K562 (cell line): ENCODE measurements around the gene AMBP. TPM values are rescaled to one million over a fixed set of nuclear protein-coding genes. Genes with fewer than 3 reads are reported as not detected.
A peak's percentile ranks its signal among the peaks of the same experiment; 100 is the strongest.

ENCODE experiments used
- BACH1 ChIP-seq: fragments of 200-800 bp; sonication (Bioruptor generic); IDR thresholded peaks from 2 replicates; pipeline ENCODE4 v1.6.1; 2016; ENCODE audit warnings: missing genetic modification characterization, missing compliant biosample characterization
- CBX5 ChIP-seq: IDR thresholded peaks from 2 replicates; pipeline ENCODE4 v1.6.1; 2014; ENCODE audit warnings: low read depth, borderline replicate concordance
- MAZ ChIP-seq, 2 experiments: fragments of 450-650 bp in 1 of 2; sonication (generic) in 1 of 2; formaldehyde crosslinking; IDR thresholded peaks in 1 of 2; conservative IDR thresholded peaks in 1 of 2; 2 replicates each; pipeline versions ENCODE4 v1.4.0 to v1.5.0; 2020; ENCODE audit warnings: mild to moderate bottlenecking in 1 of 2, missing genetic modification reagents in 1 of 2
- NONO ChIP-seq, 2 experiments: fragments of 200-400 bp in 1 of 2; fragments of 450-650 bp in 1 of 2; formaldehyde crosslinking in 1 of 2; IDR thresholded peaks; 2 replicates each; pipeline ENCODE4 v1.6.1; 2017; ENCODE audit warnings: low read depth in 2 of 2, mild to moderate bottlenecking in 2 of 2, moderate library complexity in 2 of 2, low read length in 1 of 2
- POLR2B ChIP-seq: fragments of 450-650 bp; IDR thresholded peaks from 2 replicates; pipeline ENCODE4 v1.6.1; 2018; ENCODE audit warnings: low read depth; ENCODE audit not compliant: partially characterized antibody
- SMARCA4 ChIP-seq: fragments of 450-650 bp; IDR thresholded peaks from 2 replicates; pipeline ENCODE4 v1.6.1; 2016
- ZNF584 ChIP-seq: fragments of 200-800 bp; sonication (Bioruptor generic); IDR thresholded peaks from 2 replicates; pipeline ENCODE4 v1.6.1; 2016; ENCODE audit warnings: low read depth, mild to moderate bottlenecking, missing genetic modification characterization, missing compliant biosample characterization
- polyA plus RNA-seq, 8 experiments: library from polyadenylated mRNA; depleted of rRNA in 4 of 8; stranded (reverse) in 5 of 8; unstranded in 3 of 8; fragments of >200 nt; fragmentation: Nextera tagmentation in 2 of 8; fragmentation: Illumina TruSeq in 1 of 8; extraction: Ambion mirVana in 2 of 8; extraction: Trizol in 1 of 8; gene quantifications; 2 replicates each; pipeline versions ENCODE4 v1.2.1 to v1.2.3, GENCODE V29; 2011 to 2014; ENCODE audit warnings: inconsistent platforms in 1 of 8, missing spikeins in 1 of 8
- total RNA-seq, 7 experiments: library from RNA; depleted of rRNA in 6 of 7; stranded (reverse); fragments of >200 nt in 6 of 7; fragmentation: Illumina TruSeq in 2 of 7; extraction: Trizol in 2 of 7; gene quantifications; 2 replicates each; pipeline versions ENCODE4 v1.2.1 to v1.2.3, GENCODE V29; 2011 to 2021; ENCODE audit warnings: low replicate concordance in 1 of 7
- TF ChIP-seq, protein P1 (sequence below): fragments of 250-450 bp; sonication (Bioruptor Pico); IDR thresholded peaks from 2 replicates; pipeline ENCODE4 v1.8.0; 2021; ENCODE audit warnings: moderate library complexity, mild to moderate bottlenecking, inconsistent platforms
- TF ChIP-seq, protein P2 (sequence below): sonication (generic); formaldehyde crosslinking; IDR thresholded peaks from 2 replicates; pipeline ENCODE4 v1.8.1; 2023; ENCODE audit warnings: mild to moderate bottlenecking, missing genetic modification reagents, moderate library complexity
- TF ChIP-seq, protein P3 (sequence below), 2 experiments: fragments of 450-650 bp; formaldehyde crosslinking in 1 of 2; IDR thresholded peaks; 2 replicates each; pipeline versions ENCODE4 v1.4.0 to v1.6.1; 2014 to 2020; ENCODE audit warnings: mild to moderate bottlenecking in 2 of 2, borderline replicate concordance in 1 of 2, low read depth in 1 of 2
- TF ChIP-seq, protein P4 (sequence below): sonication (generic); formaldehyde crosslinking; IDR thresholded peaks from 2 replicates; pipeline ENCODE4 v1.8.0; 2022; ENCODE audit warnings: missing genetic modification reagents, mild to moderate bottlenecking, moderate library complexity, borderline replicate concordance
- TF ChIP-seq, protein P5 (sequence below): fragments of 250-450 bp; sonication (Bioruptor Pico); IDR thresholded peaks from 2 replicates; pipeline ENCODE4 v1.8.0; 2021; ENCODE audit warnings: moderate library complexity, mild to moderate bottlenecking, inconsistent platforms

Gene AMBP
- total and polyA plus RNA-seq, 9 of the 15 experiments (the other 6 are each of a cell fraction or from before 2014, with no cell fraction given) = 1.3 TPM; not detected in 8

DNA sequence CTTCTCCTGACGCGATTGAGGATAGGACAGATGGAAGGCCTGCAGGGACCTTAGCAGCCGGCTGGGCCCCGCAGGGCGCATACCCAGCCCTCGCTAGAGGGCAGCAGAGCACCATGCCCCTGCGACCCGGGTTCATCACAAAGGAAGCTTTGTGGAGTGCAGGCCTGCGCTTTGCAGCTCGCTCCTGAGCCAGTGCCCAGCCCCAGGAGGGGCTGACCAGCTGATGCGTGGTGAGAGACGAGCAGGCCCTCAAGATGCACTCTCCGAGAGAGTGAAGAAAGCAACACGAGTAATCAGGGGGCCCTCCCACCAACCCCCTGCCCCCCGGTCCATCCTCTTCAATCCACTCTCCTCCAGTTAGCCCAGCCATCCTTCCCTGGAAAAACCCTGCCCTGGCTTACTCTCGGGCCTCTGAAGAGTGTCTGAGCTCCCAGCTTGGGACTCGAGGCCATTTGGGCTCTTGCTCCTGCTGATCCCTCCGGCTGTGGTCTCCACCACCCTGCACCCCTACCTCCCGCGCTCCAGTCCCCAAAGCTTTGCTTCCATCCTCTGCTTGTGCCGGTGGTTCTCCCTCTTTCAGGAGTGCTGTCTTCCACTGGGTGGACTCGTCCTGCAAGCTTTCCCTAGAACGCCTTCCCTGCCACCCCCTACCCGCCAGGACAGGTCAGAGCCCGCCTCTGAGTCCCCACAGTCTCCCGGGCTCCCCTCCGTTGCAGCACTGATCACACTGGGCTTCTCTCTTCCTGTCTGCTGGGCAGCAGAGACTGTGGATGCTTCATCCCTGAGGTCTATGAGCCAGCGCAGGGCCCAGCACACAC is 30.1 kb upstream of the AMBP start (continued):
- TF ChIP-seq, protein P1, sequence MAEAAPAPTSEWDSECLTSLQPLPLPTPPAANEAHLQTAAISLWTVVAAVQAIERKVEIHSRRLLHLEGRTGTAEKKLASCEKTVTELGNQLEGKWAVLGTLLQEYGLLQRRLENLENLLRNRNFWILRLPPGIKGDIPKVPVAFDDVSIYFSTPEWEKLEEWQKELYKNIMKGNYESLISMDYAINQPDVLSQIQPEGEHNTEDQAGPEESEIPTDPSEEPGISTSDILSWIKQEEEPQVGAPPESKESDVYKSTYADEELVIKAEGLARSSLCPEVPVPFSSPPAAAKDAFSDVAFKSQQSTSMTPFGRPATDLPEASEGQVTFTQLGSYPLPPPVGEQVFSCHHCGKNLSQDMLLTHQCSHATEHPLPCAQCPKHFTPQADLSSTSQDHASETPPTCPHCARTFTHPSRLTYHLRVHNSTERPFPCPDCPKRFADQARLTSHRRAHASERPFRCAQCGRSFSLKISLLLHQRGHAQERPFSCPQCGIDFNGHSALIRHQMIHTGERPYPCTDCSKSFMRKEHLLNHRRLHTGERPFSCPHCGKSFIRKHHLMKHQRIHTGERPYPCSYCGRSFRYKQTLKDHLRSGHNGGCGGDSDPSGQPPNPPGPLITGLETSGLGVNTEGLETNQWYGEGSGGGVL (CRISPR knock-in tag) = no peak
- TF ChIP-seq SMARCA4 (no peak), NONO (IDR thresholded peaks at IDR 0.05; ENCODE audit: low read depth in 2 of 2, low read length in 1 of 2) (no peak), ZNF584 (CRISPR knock-in tag) (no peak), BACH1 (no peak), POLR2B (no peak), MAZ (CRISPR knock-in tag; conservative IDR thresholded peaks at IDR 0.05 in 1 of 2, IDR thresholded peaks at IDR 0.05 in 1 of 2) (peak in 1 of 2 experiments; percentile 44; a peak in 1 of 4 replicates), CBX5 (no peak)
- TF ChIP-seq, protein P2, sequence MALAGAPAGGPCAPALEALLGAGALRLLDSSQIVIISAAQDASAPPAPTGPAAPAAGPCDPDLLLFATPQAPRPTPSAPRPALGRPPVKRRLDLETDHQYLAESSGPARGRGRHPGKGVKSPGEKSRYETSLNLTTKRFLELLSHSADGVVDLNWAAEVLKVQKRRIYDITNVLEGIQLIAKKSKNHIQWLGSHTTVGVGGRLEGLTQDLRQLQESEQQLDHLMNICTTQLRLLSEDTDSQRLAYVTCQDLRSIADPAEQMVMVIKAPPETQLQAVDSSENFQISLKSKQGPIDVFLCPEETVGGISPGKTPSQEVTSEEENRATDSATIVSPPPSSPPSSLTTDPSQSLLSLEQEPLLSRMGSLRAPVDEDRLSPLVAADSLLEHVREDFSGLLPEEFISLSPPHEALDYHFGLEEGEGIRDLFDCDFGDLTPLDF (CRISPR knock-in tag) = no peak
- TF ChIP-seq, protein P3, sequence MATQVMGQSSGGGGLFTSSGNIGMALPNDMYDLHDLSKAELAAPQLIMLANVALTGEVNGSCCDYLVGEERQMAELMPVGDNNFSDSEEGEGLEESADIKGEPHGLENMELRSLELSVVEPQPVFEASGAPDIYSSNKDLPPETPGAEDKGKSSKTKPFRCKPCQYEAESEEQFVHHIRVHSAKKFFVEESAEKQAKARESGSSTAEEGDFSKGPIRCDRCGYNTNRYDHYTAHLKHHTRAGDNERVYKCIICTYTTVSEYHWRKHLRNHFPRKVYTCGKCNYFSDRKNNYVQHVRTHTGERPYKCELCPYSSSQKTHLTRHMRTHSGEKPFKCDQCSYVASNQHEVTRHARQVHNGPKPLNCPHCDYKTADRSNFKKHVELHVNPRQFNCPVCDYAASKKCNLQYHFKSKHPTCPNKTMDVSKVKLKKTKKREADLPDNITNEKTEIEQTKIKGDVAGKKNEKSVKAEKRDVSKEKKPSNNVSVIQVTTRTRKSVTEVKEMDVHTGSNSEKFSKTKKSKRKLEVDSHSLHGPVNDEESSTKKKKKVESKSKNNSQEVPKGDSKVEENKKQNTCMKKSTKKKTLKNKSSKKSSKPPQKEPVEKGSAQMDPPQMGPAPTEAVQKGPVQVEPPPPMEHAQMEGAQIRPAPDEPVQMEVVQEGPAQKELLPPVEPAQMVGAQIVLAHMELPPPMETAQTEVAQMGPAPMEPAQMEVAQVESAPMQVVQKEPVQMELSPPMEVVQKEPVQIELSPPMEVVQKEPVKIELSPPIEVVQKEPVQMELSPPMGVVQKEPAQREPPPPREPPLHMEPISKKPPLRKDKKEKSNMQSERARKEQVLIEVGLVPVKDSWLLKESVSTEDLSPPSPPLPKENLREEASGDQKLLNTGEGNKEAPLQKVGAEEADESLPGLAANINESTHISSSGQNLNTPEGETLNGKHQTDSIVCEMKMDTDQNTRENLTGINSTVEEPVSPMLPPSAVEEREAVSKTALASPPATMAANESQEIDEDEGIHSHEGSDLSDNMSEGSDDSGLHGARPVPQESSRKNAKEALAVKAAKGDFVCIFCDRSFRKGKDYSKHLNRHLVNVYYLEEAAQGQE (IDR thresholded peaks at IDR 0.05; ENCODE audit: borderline replicate concordance) = peak; percentile 56; the same call in 1 of the 2 replicates
- TF ChIP-seq, protein P3 (CRISPR knock-in tag; IDR thresholded peaks at IDR 0.05; ENCODE audit: low read depth) = no peak
- TF ChIP-seq, protein P4, sequence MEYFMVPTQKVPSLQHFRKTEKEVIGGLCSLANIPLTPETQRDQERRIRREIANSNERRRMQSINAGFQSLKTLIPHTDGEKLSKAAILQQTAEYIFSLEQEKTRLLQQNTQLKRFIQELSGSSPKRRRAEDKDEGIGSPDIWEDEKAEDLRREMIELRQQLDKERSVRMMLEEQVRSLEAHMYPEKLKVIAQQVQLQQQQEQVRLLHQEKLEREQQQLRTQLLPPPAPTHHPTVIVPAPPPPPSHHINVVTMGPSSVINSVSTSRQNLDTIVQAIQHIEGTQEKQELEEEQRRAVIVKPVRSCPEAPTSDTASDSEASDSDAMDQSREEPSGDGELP (CRISPR knock-in tag) = peak; percentile 45; the same call in 1 of the 2 replicates
- TF ChIP-seq, protein P5, sequence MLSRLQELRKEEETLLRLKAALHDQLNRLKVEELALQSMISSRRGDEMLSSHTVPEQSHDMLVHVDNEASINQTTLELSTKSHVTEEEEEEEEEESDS = no peak
